ENCODE data around the gene ZNF580.

DNA sequence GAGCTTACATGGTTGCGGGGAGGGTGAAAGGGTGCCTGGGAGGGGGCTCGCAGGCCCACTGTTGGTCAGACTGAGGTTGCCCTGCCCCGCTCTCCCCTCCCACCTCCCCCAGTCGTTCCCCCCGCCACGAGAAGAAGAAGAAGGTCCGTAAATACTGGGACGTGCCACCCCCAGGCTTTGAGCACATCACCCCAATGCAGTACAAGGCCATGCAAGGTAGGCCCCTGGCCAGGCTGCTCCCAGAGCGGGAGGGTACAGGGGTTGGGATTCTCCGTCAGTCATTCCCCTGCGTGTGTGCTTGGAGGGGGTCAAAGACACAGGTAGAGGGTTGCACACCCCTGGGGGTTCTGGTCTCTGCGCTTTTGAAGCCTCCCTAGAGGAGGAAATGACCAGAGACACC is 19.6 kb downstream of the ZNF580 start:
- TF ChIP-seq, protein P1, sequence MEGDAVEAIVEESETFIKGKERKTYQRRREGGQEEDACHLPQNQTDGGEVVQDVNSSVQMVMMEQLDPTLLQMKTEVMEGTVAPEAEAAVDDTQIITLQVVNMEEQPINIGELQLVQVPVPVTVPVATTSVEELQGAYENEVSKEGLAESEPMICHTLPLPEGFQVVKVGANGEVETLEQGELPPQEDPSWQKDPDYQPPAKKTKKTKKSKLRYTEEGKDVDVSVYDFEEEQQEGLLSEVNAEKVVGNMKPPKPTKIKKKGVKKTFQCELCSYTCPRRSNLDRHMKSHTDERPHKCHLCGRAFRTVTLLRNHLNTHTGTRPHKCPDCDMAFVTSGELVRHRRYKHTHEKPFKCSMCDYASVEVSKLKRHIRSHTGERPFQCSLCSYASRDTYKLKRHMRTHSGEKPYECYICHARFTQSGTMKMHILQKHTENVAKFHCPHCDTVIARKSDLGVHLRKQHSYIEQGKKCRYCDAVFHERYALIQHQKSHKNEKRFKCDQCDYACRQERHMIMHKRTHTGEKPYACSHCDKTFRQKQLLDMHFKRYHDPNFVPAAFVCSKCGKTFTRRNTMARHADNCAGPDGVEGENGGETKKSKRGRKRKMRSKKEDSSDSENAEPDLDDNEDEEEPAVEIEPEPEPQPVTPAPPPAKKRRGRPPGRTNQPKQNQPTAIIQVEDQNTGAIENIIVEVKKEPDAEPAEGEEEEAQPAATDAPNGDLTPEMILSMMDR (IDR thresholded peaks at IDR 0.05), result no peak
- TF ChIP-seq POLR2A (IDR thresholded peaks at IDR 0.05), result no peak
